Measurements from ENCODE around the gene ALKBH8.
"Not testable (repeated sequence)": the region's sequence is repeated elsewhere in the genome, so short reads cannot be mapped to it uniquely, and the experiment has no call there.

The ALKBH8 gene

DNA sequence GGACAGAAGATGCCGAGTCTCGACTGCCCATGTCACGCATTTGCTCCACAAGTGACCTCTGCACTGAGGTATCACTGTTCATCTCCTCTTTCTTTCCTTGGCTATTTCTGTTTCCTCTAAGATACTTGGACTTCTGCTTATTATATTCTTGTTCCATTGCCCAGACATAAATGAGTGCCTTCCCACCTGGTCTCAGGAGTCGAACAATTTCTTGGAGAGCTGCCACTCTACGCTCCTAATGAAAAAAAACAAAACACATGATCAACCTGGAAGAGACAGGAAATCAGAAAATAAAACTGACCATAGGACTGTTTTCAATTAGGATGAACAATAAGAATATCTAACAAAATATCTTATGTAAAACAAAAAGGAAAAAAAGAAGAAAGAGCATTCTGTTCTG is 60.6 kb downstream of the ALKBH8 start:
- no peak for DNase-seq (ENCODE audit: low spot score)

DNA sequence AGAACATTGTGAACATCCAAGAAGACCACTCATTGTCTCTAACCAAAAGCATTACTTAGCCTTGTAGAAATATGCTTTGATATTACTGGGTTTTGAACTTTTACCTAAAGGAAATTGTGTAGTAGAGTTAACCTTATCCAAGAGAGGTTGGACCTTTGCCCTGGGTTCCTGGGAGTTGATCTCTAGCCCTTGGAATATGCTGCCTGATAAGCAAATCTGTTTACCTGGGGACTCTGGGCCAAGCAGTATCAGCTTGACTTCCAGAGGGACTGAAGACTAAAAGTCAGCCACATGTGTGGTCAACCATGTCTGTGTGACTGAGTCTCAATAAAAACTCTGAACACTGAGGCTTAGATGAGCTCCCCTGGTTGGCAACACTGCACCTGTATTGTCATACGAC is 63.8 kb downstream of the ALKBH8 start:
- no peak for DNase-seq (ENCODE audit: low spot score)

DNA sequence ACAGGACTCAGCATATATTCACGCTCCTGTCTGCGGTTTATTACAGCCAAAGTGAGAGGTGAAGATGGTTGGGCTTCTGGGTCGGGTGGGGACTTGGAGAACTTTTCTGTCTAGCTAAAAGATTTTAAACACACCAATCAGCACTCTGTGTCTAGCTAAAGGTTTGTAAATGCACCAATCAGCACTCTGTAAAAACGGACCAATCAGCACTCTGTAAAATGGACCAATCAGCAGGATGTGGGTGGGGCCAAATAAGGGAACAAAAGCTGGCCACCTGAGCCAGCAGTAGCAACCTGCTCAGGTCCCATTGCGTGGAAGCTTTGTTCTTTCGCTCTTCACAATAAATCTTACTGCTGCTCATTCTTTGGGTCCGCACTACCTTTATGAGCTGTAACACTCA is 68.2 kb downstream of the ALKBH8 start:
- DNase-seq (ENCODE audit: low spot score) = not testable (repeated sequence)

DNA sequence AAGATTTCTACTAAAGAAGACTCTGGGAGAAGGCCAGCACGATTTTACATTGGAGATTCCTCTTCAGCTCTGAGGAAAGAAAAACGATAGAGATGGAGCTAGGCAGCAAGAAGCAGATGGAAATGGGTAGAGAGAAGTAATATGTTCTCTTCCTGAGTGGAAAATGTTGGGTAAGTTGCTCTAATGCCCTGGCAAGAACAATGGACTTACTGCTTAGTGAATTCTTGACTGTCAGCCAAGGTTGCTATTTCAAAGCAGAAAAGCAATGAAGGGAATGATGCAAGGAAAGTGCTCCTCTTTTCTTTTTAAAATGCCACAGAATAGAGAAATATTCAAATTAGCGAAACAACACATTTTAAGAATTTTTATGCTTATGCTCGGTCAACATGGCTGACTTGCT is 69.5 kb downstream of the ALKBH8 start:
- DNase-seq (ENCODE audit: low spot score) = peak; percentile 66

DNA sequence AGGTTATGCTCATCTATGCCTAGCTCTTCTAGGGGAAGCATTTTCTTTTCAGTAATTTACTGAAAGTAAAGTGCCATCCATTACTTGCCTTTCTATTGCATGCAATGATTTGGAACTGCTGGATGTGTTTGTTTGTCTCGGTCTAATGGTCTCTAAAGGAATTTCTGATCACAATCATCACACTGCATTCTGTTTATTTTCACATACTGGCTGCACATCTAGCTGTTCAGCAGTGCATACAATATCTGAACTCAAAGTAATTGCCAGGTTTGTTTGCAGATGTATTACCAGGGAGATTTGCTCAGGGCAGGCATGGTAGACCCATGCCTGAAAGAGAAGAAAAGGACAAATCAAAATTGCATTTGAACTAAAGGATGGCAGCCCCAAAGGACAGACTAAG is 71.5 kb downstream of the ALKBH8 start:
- DNase-seq (ENCODE audit: low spot score) = no peak

DNA sequence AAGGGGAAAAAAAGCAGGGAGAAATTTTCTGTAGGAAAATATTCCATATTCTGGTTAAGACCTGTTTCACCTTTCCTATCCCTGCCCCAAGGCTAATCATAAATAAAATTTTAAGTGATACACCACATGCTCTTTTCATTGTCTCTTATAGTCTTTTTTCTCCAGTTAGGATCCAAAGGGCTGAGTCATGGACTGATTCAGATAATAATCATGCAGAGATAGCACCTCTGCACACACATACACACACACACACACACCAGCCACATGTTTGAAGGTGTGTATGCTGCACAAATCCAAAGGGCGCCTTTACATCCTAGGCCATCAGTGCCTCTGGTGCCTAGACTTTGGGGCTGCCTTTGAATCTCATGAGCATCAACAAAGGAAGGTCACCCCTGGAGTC is 72.4 kb downstream of the ALKBH8 start:
- peak; percentile 35 for DNase-seq (ENCODE audit: low spot score)

DNA sequence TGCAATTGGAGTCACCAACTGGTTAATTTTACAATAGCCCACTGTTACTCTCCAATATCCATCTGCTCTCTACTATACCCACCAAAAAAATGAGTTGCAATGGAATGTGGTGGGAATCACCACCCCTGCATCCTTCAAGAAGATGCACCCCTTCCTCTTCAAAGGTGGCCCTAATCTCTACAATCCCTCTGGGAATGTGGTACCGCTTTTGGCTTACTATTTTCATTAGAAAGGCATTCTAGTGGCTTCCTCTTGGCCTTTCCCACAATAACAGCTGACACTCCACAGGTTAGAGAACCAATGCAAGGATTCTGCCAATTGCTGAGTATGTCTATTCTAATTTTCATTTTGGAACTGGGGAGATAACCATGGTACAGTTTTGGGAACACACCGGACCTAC is 74.7 kb downstream of the ALKBH8 start:
- no peak for DNase-seq (ENCODE audit: low spot score)

DNA sequence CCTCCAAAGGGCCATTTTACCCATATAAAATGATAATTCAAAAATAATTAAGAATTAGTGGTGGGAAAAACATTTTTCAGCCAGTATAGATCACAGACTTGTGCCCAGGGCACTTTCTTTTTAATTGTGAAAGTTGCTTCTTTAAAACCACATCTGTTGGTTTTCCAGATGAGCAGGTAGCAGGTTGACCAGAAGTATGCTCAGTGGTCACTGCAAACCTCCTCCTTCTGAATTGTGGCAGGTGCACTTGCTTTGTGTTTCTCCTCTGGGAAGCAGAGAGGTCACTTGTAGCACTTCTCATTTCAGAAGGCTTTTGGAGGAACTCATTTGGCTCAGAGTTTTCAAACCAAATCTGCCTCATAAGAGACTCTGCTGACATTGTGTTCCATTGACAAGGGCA is 83.3 kb downstream of the ALKBH8 start:
- no peak for DNase-seq (ENCODE audit: low spot score)

DNA sequence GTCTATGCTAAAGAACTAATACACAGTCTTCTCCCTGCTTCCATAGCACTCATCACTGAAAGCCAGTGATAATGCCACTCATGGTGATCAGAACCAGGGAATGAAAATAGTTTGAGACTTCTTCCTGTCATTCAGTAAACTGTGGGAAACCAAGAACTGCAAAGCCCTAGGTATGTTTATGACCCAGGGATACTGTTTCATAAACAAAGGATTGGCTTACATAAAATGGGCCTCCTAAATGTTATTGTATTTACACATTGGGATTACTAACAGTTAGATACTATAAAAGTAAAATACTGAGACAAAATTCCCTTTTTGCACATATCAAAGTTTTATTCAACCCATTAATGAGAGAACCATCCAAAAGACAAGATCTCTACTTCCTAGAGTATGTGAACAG is 86.6 kb downstream of the ALKBH8 start:
- DNase-seq (ENCODE audit: low spot score) = no peak

DNA sequence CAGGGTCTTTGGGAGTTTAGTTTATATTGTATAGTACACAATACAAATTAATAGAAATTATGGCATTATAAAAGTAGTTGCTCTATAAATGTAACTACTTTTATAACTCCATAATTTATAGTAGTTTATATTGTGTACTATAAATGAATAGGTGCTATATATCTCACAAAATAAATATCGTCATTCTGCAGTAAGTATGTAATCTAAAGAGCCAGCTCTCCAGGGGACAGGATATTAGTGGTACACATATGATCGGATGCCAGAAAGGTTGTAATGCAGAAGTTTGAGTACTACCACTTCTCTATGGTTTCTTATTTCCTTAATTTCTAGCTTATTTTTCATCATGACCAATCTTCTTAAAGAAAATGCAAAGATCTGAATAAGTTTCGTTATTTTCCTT is 87.7 kb downstream of the ALKBH8 start:
- DNase-seq (ENCODE audit: low spot score) = no peak

DNA sequence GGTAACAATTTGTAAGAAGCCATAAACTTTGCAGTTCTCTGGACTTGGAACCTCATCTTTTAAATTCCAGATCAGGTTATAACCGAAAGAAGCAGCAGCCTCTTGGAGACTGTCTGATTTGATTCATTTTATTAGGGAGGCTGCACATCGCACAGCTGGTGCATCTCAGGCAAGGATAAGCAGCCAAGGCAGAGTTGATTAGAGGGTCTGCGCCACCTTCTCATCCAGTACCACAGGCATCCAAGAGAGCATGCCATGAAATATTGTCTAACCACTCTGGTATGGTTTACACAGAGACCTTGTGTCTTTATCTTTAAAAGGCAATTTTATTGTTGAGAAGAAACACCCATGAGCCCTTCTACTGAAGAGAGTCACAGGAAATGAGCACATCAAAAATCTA is 91.7 kb downstream of the ALKBH8 start:
- DNase-seq (ENCODE audit: low spot score) = no peak

DNA sequence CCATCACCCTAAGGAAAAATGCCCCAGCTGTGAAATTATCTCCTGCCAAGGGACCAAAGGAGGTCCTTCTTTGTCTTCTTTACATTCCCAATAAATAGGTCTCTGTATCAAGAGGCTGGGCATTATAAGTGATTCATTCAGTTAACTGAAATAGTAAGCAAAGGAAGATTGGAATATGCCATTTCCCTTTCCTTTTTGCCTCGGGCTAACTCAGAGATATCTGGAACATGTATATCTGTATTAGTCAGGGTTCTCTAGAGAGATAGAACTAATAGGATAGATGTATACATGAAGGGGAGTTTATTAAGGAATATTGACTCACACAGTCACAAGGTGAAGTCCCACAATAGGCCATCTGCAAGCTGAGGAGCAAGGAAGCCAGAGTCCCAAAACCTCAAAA is 92.6 kb downstream of the ALKBH8 start:
- DNase-seq (ENCODE audit: low spot score) = no peak

DNA sequence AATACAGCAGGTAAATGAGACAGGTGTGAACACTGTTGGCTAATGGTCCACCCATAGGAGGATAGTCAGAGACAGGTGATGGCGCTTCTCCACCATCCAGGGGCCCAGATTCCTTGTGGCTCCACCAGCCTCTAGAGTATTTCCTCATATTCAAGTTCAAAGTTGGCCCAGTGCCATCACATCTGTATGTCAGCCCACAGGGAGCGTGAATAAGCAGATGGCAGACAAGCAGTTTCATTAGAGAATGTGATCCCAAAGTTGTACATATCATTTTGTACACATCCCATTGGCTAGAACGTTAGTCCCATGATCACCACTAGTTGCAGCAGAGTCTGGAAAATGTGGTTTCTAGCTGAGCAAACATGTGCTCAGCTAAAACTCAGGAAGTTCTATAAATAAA is 96.9 kb downstream of the ALKBH8 start:
- no peak for DNase-seq (ENCODE audit: low spot score)

DNA sequence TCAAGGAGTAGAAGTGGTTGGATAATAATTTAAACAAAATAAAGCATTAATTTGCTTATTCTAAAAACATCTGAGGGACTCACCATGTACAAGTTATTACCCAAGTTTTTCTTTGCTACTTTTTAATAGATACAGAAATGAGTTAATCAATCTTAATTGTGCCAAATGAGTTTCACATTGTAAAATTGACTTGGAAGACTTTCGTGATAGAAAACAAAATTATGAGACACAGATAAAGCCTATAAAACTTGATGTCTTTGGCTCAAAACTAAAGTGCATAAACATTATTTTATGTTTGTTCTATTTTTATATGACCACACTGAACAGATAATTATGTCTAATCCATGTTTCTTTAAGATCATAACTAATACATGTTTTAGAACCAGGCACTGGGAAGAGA is 97.8 kb downstream of the ALKBH8 start:
- no peak for DNase-seq (ENCODE audit: low spot score)

DNA sequence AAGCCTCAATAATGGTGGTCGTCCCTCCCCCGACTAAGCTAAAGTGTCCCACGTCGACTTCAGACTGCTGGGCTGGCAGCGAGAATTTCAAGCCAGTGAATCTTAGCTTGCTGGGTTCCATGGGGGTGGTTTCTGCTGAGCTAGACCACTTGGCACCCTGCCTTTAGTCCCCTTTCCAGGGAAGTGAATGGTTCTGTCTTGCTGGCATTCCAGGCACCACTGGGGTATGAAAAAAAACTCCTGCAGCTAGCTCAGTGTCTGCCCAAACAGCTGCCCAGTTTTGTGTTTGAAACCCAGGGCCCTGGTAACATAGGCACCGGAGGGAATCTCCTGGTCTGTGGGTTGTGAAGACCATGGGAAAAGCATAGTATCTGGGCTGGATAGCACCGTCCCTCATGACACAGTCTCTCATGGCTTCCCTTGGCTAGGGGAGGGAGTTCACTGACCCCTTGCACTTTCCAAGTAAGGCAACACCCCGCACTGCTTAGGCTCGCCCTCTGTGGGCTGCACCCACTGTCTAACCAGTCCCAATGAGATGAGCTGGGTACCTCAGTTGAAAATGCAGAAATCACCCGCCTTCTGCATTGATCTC is 99.2 kb downstream of the ALKBH8 start:
- DNase-seq (ENCODE audit: low spot score) = not testable (repeated sequence)

DNA sequence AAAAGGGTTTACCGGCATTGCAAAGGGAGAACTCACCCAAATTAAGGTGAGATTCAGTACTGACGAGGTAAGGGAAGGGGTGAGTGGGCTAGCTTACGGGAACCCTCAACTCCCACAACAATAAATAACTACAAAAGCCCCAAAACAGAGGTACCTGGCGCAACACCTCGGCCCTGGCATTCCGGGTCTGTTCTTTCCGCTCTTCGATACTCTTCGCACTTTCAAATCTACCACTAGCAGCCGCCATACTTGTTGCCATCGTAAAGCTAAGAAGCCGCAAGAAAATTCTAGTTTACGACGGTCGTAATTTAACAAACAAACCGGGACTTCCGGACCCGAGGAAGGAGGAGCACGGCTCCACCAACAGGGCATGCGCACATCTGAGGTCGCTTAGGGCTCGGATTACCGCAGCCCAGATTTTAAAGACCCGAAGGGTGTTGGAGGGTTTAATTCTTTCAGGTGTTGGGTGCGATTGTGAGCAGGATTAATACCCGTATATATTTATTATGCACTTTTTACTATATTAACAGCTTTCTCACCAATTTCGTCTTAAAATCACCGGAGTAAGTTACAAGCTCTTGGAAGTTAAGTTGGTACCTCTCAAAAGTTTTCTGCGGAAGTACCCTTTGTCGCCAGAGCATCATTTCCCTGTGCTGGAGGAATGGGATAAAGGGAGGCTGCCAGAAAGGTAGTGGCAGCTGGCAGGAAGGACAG is 107.8 kb downstream of the ALKBH8 start, which contains the start of gene CWF19L2:
Gene CWF19L2, minus strand, starts transcription at position 268 of the 714 bp plus-strand sequence. Its CDS starts 9 bp downstream, at position 259.
- DNase-seq (ENCODE audit: low spot score) = peak; percentile 98

DNA sequence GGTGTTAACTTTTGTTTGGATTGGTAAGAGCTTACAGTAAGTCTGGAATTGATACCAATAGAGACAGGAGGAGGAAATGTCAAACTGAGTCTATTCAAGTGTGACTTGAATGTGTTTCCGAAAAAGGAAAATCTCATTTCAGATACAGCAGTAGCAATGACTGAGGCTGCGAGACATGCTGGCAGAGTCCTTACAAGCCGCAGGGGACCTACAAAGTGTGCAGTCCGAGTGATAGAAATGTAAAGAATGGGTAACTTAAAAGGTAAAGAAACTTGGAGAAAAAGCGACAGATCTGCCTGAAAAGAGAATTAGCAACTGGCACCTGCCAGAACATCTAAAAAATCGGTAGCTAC is 108.4 kb downstream of the ALKBH8 start:
- peak; percentile 8 for DNase-seq (ENCODE audit: low spot score)

DNA sequence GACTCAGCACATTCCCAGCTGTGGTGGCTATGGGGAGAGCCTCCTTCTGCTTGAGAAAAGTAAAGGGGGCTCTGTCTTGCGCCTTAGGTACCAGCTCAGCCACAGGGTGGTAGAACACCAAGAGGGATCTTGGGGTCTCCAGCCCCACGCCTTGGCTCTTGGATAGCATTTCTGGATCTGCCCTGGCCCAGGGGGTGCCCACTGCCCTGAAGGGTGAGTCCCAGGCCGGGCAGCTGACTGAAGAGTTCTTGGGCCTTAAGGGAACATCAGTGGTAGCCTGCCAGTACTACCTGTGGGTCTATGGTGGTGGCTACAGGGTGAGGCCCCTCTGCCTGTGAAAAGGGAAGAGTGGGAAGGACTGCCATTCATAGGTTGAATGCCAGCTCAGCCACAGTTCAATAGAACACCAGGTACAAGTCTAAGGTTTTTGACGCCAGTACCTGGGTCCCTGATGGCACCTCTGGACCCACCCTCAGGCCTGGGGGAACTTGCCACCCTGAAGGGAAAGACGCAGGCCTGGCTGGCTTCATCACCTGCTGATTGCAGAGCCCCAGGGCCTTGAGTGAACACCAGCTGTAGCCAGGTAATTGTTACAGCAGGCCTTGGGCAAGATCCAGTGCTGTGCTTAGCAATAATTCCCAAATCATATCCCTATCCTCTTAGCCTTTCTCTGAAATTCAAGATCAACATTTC is 111.8 kb downstream of the ALKBH8 start:
- DNase-seq (ENCODE audit: low spot score) = no peak

Measured in AG20443 (cell line).